GM10266 (cell line): ENCODE results near the gene GSAP.

ENCODE experiments used
- DNase-seq: peaks from one replicate; pipeline ENCODE4 v3.0.0; 2012; ENCODE audit errors: extremely low spot score
- TF ChIP-seq, protein P1 (sequence below): IDR thresholded peaks from 2 replicates; pipeline ENCODE4 v1.5.1; 2012; ENCODE audit warnings: mild to moderate bottlenecking, low read depth; ENCODE audit not compliant: control insufficient read depth, insufficient read depth; ENCODE audit errors: missing control alignments

GSAP gene

DNA sequence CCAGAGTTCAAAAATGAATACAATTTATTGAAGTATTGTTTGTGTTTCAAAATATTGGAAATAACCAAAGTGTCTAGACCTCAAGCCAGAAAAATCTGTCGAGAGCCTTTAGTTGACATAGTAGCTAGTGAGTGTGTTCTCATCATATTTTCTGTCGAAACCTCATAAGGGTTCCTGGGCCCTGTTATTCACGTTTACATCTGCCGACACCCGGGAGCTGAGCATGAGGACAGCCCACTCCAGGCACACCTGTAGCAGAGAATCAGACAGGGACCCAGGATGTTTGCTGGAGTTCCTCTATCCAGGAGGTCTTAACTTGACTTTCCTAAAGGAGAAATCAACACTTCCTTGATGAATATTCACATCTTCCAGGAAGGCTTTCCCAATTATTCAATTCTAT, 144.4 kb downstream of the GSAP start:
- DNase-seq = no peak

DNA sequence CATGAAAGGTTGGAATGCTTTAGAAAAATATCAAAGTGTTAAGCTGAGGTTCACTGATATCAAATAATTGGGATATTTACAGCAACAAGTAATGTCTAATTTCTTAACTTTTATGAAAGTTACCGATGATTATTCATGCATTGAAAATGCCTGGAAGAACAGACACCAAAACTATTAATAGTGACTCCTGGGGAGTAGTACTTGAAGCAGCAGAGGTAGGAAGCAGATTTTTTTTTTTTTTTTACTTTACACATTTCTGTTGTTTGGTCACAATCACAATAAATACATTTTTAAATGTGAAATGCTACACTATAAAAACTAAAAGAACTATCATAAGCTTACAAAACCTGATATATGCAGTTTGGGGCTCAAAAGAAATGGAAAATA, 146.1 kb downstream of the GSAP start:
- TF ChIP-seq, protein P1, sequence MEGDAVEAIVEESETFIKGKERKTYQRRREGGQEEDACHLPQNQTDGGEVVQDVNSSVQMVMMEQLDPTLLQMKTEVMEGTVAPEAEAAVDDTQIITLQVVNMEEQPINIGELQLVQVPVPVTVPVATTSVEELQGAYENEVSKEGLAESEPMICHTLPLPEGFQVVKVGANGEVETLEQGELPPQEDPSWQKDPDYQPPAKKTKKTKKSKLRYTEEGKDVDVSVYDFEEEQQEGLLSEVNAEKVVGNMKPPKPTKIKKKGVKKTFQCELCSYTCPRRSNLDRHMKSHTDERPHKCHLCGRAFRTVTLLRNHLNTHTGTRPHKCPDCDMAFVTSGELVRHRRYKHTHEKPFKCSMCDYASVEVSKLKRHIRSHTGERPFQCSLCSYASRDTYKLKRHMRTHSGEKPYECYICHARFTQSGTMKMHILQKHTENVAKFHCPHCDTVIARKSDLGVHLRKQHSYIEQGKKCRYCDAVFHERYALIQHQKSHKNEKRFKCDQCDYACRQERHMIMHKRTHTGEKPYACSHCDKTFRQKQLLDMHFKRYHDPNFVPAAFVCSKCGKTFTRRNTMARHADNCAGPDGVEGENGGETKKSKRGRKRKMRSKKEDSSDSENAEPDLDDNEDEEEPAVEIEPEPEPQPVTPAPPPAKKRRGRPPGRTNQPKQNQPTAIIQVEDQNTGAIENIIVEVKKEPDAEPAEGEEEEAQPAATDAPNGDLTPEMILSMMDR = no peak

More for the DNA sequence above, 144.4 kb downstream of the GSAP start:
- TF ChIP-seq, protein P1 = no peak

DNA sequence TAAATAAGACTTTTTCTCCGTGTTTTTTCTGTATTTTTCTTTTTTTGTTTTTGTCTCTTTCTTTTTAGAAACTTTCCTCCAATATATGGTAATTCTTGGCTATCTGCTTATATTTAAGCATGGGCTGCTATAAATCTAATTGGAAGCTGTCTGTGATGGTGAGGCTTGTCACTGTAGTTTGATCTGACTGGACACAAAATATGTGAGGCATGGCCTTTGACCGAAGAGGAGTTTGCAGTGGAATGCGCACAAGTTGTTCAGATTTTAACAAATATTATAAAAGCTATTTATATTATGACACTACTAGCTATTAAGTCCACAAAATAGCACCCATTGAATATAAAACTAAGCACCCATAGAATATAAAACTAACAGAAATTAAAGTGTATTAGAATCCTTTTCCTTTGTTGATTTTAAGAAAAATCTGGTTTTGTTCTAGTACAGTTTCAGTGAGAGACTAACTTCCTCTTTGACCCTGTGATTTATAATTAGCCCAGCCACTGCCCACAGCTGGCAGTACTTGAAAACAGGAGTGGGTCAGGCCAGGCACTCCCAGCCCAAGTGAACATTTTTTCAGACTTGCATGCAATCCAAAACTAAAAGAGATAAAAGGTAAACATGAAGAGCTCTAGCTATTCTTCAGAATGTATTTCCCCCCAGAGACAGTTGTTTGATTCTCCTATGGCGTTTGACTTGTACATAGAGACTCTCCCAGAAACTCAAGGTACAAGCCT, 146.6 kb downstream of the GSAP start:
- DNase-seq = no peak
- TF ChIP-seq, protein P1 = no peak

More for the DNA sequence above, 146.1 kb downstream of the GSAP start:
- no peak for DNase-seq

DNA sequence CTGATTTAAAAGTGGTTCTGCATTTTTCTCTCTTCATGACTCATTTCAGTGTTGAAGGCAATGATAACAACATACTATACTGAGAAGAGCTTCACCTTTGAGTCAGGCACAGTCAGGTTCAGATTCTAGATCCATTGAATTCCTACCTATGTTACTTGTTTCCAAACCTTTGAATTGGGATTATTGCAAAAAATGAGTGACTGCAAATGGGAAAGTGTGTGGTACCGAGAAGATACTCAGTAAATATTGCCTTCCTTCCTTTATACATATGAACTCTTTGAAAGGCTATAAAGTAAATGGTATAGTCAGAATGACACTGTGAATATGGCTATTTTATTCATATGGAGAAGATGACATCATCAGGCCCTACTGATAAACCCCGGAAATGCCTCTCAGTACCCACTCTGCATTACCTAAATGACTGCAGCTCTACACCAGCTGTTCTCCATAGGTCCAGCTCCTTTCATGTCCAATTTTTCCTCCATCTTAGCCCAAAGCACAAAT, 149.8 kb downstream of the GSAP start:
- peak; percentile 67 for DNase-seq

DNA sequence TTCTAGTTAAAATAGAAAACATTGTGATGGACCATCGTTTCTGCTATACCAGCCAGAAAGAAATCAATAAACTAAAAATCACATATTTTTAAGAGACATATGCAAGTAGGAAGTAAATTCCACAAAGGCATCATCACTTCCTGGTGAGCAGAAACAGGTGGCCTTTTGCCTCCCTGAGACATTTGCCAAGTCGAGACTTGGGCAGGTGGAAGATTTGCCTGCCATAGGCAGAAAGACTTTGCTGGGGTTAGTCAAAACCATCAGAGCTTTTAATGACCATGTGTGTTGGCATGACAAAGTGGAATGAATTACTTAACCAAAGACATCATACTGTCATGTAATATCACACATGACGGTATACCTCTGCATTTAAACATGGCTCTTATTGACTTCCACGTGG, 150.5 kb downstream of the GSAP start:
- TF ChIP-seq, protein P1 = no peak
- no peak for DNase-seq

More for the DNA sequence above, 149.8 kb downstream of the GSAP start:
- TF ChIP-seq, protein P1 = no peak

DNA sequence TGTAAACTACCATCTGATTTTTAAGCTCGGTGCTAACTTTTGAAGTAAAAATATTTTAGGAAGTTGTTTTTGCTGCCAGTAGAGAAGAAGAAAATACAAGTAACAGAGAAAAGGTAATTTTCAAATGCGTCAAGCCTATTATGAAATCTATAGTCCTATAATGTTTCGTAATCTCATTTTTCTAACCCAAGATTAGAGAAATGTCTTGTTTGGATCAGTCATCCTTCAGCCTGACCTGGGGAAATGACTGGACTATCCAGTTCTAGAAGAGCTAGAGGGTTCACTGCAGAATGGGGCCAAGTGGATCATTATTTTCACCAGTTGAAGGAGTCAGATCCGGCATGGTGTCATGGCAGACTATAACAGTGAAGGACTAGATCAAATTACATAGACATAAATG, 153.8 kb downstream of the GSAP start:
- TF ChIP-seq, protein P1 = no peak
- DNase-seq = no peak
